Measurements from ENCODE around the gene PDCD2L. TPM values are rescaled to one million over a fixed set of nuclear protein-coding genes. Genes with fewer than 3 reads are reported as not detected.

The PDCD2L gene
- total and polyA plus RNA-seq, 7 donors = 12.3 to 30.2 (median 20.0) TPM

- Histone ChIP-seq H3K9me3 (no peaks in the 10 kb centered on the region), H3K27me3 (ENCODE audit: insufficient read depth in 3 of 3, low read length in 2 of 3) (no peaks in the 10 kb centered on the region), H3K4me3 (no peak overlapping the region), H3K4me1 (peaks cover 41% of the 10 kb centered on the region), H3K36me3 (ENCODE audit: insufficient read depth in 1 of 2, low read depth in 1 of 2) (peaks cover 0 to 64% of the 10 kb centered on the region in 2 donors), H3K27ac (peak overlapping the region; percentile 53)
- intact Hi-C loops (cut with DNase I) = no loop called here
- no peak for DNase-seq
- WGBS, 3 donors = 61 to 67% (median 67%) methylated on average over 5 of the region's 5 CpGs
- ATAC-seq = no peak
- TF ChIP-seq, protein P1, sequence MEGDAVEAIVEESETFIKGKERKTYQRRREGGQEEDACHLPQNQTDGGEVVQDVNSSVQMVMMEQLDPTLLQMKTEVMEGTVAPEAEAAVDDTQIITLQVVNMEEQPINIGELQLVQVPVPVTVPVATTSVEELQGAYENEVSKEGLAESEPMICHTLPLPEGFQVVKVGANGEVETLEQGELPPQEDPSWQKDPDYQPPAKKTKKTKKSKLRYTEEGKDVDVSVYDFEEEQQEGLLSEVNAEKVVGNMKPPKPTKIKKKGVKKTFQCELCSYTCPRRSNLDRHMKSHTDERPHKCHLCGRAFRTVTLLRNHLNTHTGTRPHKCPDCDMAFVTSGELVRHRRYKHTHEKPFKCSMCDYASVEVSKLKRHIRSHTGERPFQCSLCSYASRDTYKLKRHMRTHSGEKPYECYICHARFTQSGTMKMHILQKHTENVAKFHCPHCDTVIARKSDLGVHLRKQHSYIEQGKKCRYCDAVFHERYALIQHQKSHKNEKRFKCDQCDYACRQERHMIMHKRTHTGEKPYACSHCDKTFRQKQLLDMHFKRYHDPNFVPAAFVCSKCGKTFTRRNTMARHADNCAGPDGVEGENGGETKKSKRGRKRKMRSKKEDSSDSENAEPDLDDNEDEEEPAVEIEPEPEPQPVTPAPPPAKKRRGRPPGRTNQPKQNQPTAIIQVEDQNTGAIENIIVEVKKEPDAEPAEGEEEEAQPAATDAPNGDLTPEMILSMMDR (IDR thresholded peaks at IDR 0.05) = no peak
These were observed 28.6 kb downstream of the PDCD2L start for GRCh38 chr19:34432797-34433196.

DNA sequence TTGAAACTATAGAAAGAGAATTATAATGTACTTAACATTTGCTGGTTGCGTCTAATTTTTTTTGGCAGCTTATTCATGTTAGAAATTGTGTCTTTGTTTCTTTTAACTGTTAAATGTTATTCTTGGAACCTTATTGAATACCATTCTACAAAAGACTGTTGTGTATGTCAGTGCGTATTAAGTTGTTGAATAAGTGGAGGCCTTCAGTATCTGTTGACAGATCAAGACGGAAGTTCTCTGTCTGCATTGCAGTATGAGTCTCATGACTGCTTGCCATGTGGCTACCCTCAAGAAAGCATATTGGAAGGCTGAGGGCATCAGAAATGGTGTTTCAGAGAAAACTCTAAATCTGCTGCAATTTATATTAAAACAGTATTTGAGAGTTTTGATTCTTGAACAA is 32.5 kb downstream of the PDCD2L start:
- H3K27me3 ChIP-seq (ENCODE audit: insufficient read depth in 3 of 3, low read length in 2 of 3) = no peaks in the 10 kb centered on the region
- TF ChIP-seq, protein P1 (IDR thresholded peaks at IDR 0.05) = no peak
- no peaks in the 10 kb centered on the region for H3K9me3 ChIP-seq
- H3K4me1 ChIP-seq = peaks cover 19% of the 10 kb centered on the region
- H3K36me3 ChIP-seq (ENCODE audit: insufficient read depth in 1 of 2, low read depth in 1 of 2) = peaks cover 3 to 97% of the 10 kb centered on the region in 2 donors
- intact Hi-C loops (cut with DNase I) = no loop called here
- ATAC-seq (no peak), DNase-seq (no peak)
- 83 to 89% (median 87%) methylated on average over 3 of the region's 3 CpGs for WGBS, 3 donors
- H3K27ac ChIP-seq = no peak overlapping the region
- H3K4me3 ChIP-seq = no peak overlapping the region

GRCh38 chr19:34448191-34448590 is 44.0 kb downstream of the PDCD2L start:
- Histone ChIP-seq H3K27me3 (ENCODE audit: insufficient read depth in 3 of 3, low read length in 2 of 3) (no peaks in the 10 kb centered on the region), H3K9me3 (no peaks in the 10 kb centered on the region), H3K36me3 (ENCODE audit: insufficient read depth in 1 of 2, low read depth in 1 of 2) (peaks cover 26 to 100% of the 10 kb centered on the region in 2 donors), H3K27ac (no peak overlapping the region), H3K4me1 (no peaks in the 10 kb centered on the region), H3K4me3 (no peak overlapping the region)
- intact Hi-C loops (cut with DNase I) = no loop called here
- no peak for DNase-seq
- no peak for ATAC-seq
- WGBS, 3 donors = 93 to 100% (median 94%) methylated on average over 3 of the region's 3 CpGs
- TF ChIP-seq, protein P1 (IDR thresholded peaks at IDR 0.05) = no peak

- ATAC-seq (no peak), DNase-seq (no peak)
- Histone ChIP-seq H3K27ac (no peak overlapping the region), H3K9me3 (no peaks in the 10 kb centered on the region), H3K4me1 (peaks cover 5% of the 10 kb centered on the region), H3K4me3 (no peak overlapping the region), H3K36me3 (ENCODE audit: insufficient read depth in 1 of 2, low read depth in 1 of 2) (peaks cover 16 to 96% of the 10 kb centered on the region in 2 donors), H3K27me3 (ENCODE audit: insufficient read depth in 3 of 3, low read length in 2 of 3) (no peaks in the 10 kb centered on the region)
- TF ChIP-seq, protein P1 (IDR thresholded peaks at IDR 0.05) = no peak
- intact Hi-C loops (cut with DNase I) = no loop called here
These were observed 48.5 kb downstream of the PDCD2L start for GRCh38 chr19:34452723-34453122.

GRCh38 chr19:34454091-34454490 is 49.9 kb downstream of the PDCD2L start:
- DNase-seq = no peak
- Histone ChIP-seq H3K4me1 (peaks cover 15% of the 10 kb centered on the region), H3K27me3 (ENCODE audit: insufficient read depth in 3 of 3, low read length in 2 of 3) (no peaks in the 10 kb centered on the region), H3K9me3 (no peaks in the 10 kb centered on the region), H3K4me3 (no peak overlapping the region), H3K27ac (no peak overlapping the region), H3K36me3 (ENCODE audit: insufficient read depth in 1 of 2, low read depth in 1 of 2) (peaks cover 13 to 92% of the 10 kb centered on the region in 2 donors)
- 83 to 92% (median 89%) methylated on average over 2 of the region's 2 CpGs for WGBS, 3 donors
- TF ChIP-seq, protein P1 (IDR thresholded peaks at IDR 0.05) = no peak
- ATAC-seq = no peak
- intact Hi-C loops (cut with DNase I) = no loop called here

All from psoas muscle (tissue), 8 donors.